GM12878 (cell line): ENCODE results near the gene HCST. TPM values are rescaled to one million over a fixed set of nuclear protein-coding genes. Genes with fewer than 3 reads are reported as not detected.

Source experiments
- ATAC-seq: fragments of 200-7000 bp; cut with Tn5 transposase; 3 replicates; pipeline ENCODE4 v1.9.1; 2020; ENCODE audit warnings: mild to moderate bottlenecking, moderate library complexity
- BruUV-seq: library from RNA; stranded (reverse); fragments of 400-500 nt; replicated peaks from 2 replicates; lab custom pipeline; 2021; lab: Mats Ljungman, UMichigan
- CTCF ChIA-PET: fragments of 300-600 bp; sonication (Branson Sonifier 250); formaldehyde crosslinking; extraction: SDS; loops from one replicate; lab custom pipeline; 2021; ENCODE audit warnings: inconsistent platforms; lab: Yijun Ruan, JAX
- POLR2A ChIA-PET: fragments of 350-600 bp; formaldehyde crosslinking; extraction: SDS; loops from one replicate; lab custom pipeline; 2021; ENCODE audit warnings: inconsistent platforms; lab: Charles Lee
- RAD21 ChIA-PET: fragments of 300-600 bp; sonication (Branson Sonifier 250); formaldehyde crosslinking; loops from one replicate; lab custom pipeline; 2023; ENCODE audit warnings: antibody characterized with exemption; ENCODE audit not compliant: unreplicated experiment; lab: Charles Lee
- SMC1A ChIA-PET: fragments of 300-600 bp; sonication (Branson Sonifier 250); formaldehyde crosslinking; loops from one replicate; lab custom pipeline; 2023; ENCODE audit not compliant: unreplicated experiment, uncharacterized antibody; lab: Charles Lee
- DNase-seq: peaks from one replicate; pipeline ENCODE4 v3.0.0-alpha.2; 2011; ENCODE audit warnings: low read depth, low spot score
- FAIRE-seq: peaks from 3 replicates; lab custom pipeline; 2011; peaks lifted over from hg19 to GRCh38; lab: Jason Lieb, UNC
- H2AFZ ChIP-seq: 2 replicates; pipeline ENCODE4 v1.6.0; 2011; ENCODE audit warnings: low read depth, low read length, control low read depth; ENCODE audit not compliant: control insufficient read depth
- H3K27ac ChIP-seq: 2 replicates; pipeline ENCODE4 v1.5.1; 2011; ENCODE audit warnings: control low read depth; ENCODE audit not compliant: control insufficient read depth, insufficient read depth
- H3K27me3 ChIP-seq, 2 experiments: replicated peaks in 1 of 2; 2 replicates each; pipeline versions ENCODE4 v1.6.0 to v1.6.1; 2011; ENCODE audit warnings: low read length in 1 of 2; ENCODE audit not compliant: control insufficient read depth in 2 of 2, insufficient read depth in 2 of 2
- H3K36me3 ChIP-seq, 2 experiments: 2 replicates each; pipeline ENCODE4 v1.5.1; 2011; ENCODE audit warnings: low read length in 1 of 2; ENCODE audit not compliant: control insufficient read depth in 2 of 2, insufficient read depth in 2 of 2
- H3K4me1 ChIP-seq: 2 replicates; pipeline ENCODE4 v1.6.1; 2011; ENCODE audit warnings: mild to moderate bottlenecking, low read length, moderate library complexity, mixed read lengths; ENCODE audit not compliant: control insufficient read depth, insufficient read depth
- H3K4me2 ChIP-seq: 2 replicates; pipeline ENCODE4 v1.6.0; 2011; ENCODE audit warnings: control low read depth; ENCODE audit not compliant: control insufficient read depth, insufficient read depth
- H3K4me3 ChIP-seq: fragments of 200-600 bp; sonication (generic); 2 replicates; pipeline ENCODE4 v1.5.1; 2016
- H3K79me2 ChIP-seq: 2 replicates; pipeline ENCODE4 v1.6.0; 2011; ENCODE audit warnings: low read length; ENCODE audit not compliant: control insufficient read depth, insufficient read depth
- H3K9ac ChIP-seq: 2 replicates; pipeline ENCODE4 v1.8.0; 2011; ENCODE audit warnings: low read length, control low read depth, mixed read lengths; ENCODE audit not compliant: control insufficient read depth, insufficient read depth
- H3K9me3 ChIP-seq: replicated peaks from 3 replicates; pipeline ENCODE4 v1.5.1; 2011; ENCODE audit warnings: mild to moderate bottlenecking, low read length; ENCODE audit not compliant: control insufficient read depth, insufficient read depth
- H4K20me1 ChIP-seq: 2 replicates; pipeline ENCODE4 v1.6.0; 2011; ENCODE audit not compliant: control insufficient read depth, insufficient read depth
- CHD2 ChIP-seq: IDR thresholded peaks from 2 replicates; pipeline ENCODE4 v1.6.1; 2011; ENCODE audit warnings: low read depth, low read length, improper control_type of control experiment, borderline replicate concordance
- HDGF ChIP-seq: fragments of 450-650 bp; IDR thresholded peaks from 2 replicates; pipeline ENCODE4 v1.6.1; 2016; ENCODE audit warnings: antibody characterized with exemption
- NFYA ChIP-seq: IDR thresholded peaks from 2 replicates; pipeline ENCODE4 v1.6.1; 2011; ENCODE audit warnings: low read depth, mild to moderate bottlenecking, low read length, improper control_type of control experiment, borderline replicate concordance
- NR2F1 ChIP-seq: fragments of 450-650 bp; conservative IDR thresholded peaks from 2 replicates; pipeline ENCODE4 v1.6.1; 2017; ENCODE audit warnings: mild to moderate bottlenecking
- POLR2AphosphoS2 ChIP-seq: IDR thresholded peaks from 2 replicates; pipeline ENCODE4 v1.6.1; 2011; ENCODE audit warnings: low read depth, mild to moderate bottlenecking, low read length, improper control_type of control experiment, moderate library complexity
- TBL1XR1 ChIP-seq: IDR thresholded peaks from 2 replicates; pipeline ENCODE4 v1.6.1; 2012; ENCODE audit warnings: low read depth, low read length, improper control_type of control experiment
- ZNF217 ChIP-seq: fragments of 450-650 bp; IDR thresholded peaks from 2 replicates; pipeline ENCODE4 v1.6.1; 2017; ENCODE audit warnings: antibody characterized with exemption, mild to moderate bottlenecking
- WGBS: methylation state at CpG from one replicate; pipeline ENCODE4 v1.1.6; 2016; ENCODE audit warnings: low lambda C conversion rate; ENCODE audit not compliant: insufficient replicate concordance, insufficient coverage; ENCODE audit errors: missing lambda C conversion rate; 5-methylcytosine and 5-hydroxymethylcytosine counted together
- in situ Hi-C: fragments of 300-500 bp; cut with MboI; formaldehyde crosslinking; loops from 9 replicates; pipeline ENCODE4 v1.14.3; 2018; ENCODE audit warnings: mixed read lengths
- intact Hi-C: fragments of 100-400 bp; cut with micrococcal nuclease; formaldehyde crosslinking; loops from one replicate; pipeline ENCODE4 v1.14.2; 2022; ENCODE audit not compliant: unreplicated experiment
- polyA plus RNA-seq, 11 experiments: library from polyadenylated mRNA; depleted of rRNA in 4 of 11; unstranded in 6 of 11; stranded (reverse) in 5 of 11; fragments of >200 nt; fragmentation: Nextera tagmentation in 4 of 11; fragmentation: Illumina TruSeq in 1 of 11; extraction: Ambion mirVana in 4 of 11; extraction: Trizol in 1 of 11; gene quantifications; 1 replicate in 1 of 11; 2 replicates in 10 of 11; pipeline versions ENCODE4 v1.2.1 to v1.2.3, GENCODE V29; 2011 to 2016; ENCODE audit warnings: inconsistent platforms in 2 of 11, missing spikeins in 2 of 11, low read depth in 1 of 11
- total RNA-seq, 4 experiments: library from RNA; depleted of rRNA in 3 of 4; stranded (reverse); fragments of >200 nt in 3 of 4; fragmentation: Illumina TruSeq in 1 of 4; extraction: Trizol in 1 of 4; gene quantifications; 2 replicates each; pipeline versions ENCODE4 v1.2.1 to v1.2.3, GENCODE V29; 2013 to 2021
- TF ChIP-seq, protein P1 (sequence below): fragments of 450-650 bp; conservative IDR thresholded peaks from 2 replicates; pipeline ENCODE4 v1.6.1; 2017; ENCODE audit warnings: mild to moderate bottlenecking, moderate library complexity
- TF ChIP-seq, protein P2 (sequence below): fragments of 150-350 bp; IDR thresholded peaks from 2 replicates; pipeline ENCODE4 v1.6.1; 2014; ENCODE audit warnings: mild to moderate bottlenecking, low read depth, low read length

The HCST gene
- total and polyA plus RNA-seq, 10 of the 15 experiments (the other 5 are each of a cell fraction or from before 2014, with no cell fraction given): 7.5 to 79.6 (median 33.6) TPM

DNA sequence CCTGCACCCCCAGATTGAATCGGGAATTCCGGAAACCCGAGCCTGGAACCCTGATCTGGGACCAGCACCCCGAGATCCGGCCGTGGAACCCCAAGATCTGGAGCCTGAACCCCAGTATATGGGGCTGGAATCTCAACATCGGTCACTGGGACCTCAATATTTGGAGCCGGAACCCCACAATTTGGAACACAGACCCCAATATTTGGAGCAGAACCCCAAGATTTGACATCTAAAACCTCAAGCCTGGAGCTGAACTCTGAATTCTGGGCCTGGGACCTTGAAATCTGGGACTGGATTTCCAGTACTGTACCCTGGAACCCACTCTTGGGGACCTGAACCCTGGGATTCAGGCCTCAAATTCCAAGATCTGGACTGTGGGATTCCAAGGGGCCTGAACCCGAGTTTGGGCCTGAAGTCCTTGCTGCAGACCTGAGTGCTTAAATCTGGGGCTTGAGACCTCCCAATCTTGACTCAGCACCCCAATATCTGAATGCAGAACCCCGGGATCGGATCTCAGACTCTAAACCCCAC, 34.5 kb downstream of the HCST start:
- ChIA-PET SMC1A (no interaction called here), RAD21 (no interaction called here), POLR2A (no interaction called here), CTCF (interaction anchor here (1.1 kb wide), 1 partner anchor 12 kb away, joined by 3 read pairs; no protein-coding TSS in a partner anchor)
- no peaks in the 10 kb centered on the region for H3K79me2 ChIP-seq
- no peaks in the 10 kb centered on the region for H4K20me1 ChIP-seq
- intact Hi-C loops (no loop called here), in situ Hi-C loops (no loop called here)
- H3K9me3 ChIP-seq: no peaks in the 10 kb centered on the region
- peak overlapping the region; percentile 52 for H3K4me2 ChIP-seq
- H3K27ac ChIP-seq: no peak overlapping the region
- H2AFZ ChIP-seq: no peak overlapping the region
- ATAC-seq (no peak), DNase-seq (no peak), FAIRE-seq (no peak)
- peak overlapping the region; percentile 62 for H3K9ac ChIP-seq
- no TSS peak for BruUV-seq
- TF ChIP-seq CHD2: no peak
- no peak for TF ChIP-seq POLR2AphosphoS2
- TF ChIP-seq, protein P1, sequence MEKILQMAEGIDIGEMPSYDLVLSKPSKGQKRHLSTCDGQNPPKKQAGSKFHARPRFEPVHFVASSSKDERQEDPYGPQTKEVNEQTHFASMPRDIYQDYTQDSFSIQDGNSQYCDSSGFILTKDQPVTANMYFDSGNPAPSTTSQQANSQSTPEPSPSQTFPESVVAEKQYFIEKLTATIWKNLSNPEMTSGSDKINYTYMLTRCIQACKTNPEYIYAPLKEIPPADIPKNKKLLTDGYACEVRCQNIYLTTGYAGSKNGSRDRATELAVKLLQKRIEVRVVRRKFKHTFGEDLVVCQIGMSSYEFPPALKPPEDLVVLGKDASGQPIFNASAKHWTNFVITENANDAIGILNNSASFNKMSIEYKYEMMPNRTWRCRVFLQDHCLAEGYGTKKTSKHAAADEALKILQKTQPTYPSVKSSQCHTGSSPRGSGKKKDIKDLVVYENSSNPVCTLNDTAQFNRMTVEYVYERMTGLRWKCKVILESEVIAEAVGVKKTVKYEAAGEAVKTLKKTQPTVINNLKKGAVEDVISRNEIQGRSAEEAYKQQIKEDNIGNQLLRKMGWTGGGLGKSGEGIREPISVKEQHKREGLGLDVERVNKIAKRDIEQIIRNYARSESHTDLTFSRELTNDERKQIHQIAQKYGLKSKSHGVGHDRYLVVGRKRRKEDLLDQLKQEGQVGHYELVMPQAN: no peak
- no peak for TF ChIP-seq NR2F1
- TF ChIP-seq HDGF: no peak
- TF ChIP-seq TBL1XR1: no peak
- TF ChIP-seq, protein P2, sequence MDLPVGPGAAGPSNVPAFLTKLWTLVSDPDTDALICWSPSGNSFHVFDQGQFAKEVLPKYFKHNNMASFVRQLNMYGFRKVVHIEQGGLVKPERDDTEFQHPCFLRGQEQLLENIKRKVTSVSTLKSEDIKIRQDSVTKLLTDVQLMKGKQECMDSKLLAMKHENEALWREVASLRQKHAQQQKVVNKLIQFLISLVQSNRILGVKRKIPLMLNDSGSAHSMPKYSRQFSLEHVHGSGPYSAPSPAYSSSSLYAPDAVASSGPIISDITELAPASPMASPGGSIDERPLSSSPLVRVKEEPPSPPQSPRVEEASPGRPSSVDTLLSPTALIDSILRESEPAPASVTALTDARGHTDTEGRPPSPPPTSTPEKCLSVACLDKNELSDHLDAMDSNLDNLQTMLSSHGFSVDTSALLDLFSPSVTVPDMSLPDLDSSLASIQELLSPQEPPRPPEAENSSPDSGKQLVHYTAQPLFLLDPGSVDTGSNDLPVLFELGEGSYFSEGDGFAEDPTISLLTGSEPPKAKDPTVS: no peak
- no peak for TF ChIP-seq ZNF217
- no peak for TF ChIP-seq NFYA
- no peaks in the 10 kb centered on the region for H3K36me3 ChIP-seq
- no peaks in the 10 kb centered on the region; a peak in 1 of 4 replicates for H3K27me3 ChIP-seq
- WGBS: 20% methylated on average over 11 of the region's 11 CpGs
- H3K4me3 ChIP-seq: peak overlapping the region; percentile 75
- no peaks in the 10 kb centered on the region for H3K4me1 ChIP-seq
